NCI-H1105 (cell line): ENCODE results near the gene STC2.

Experiments used
- DNase-seq: peaks from one replicate; lab custom pipeline; 2025; lab: John Stamatoyannopoulos, UW

STC2 gene

GRCh38 chr5:173328844-173329490 is 753 bp upstream of the STC2 start:
- peak; percentile 41 for DNase-seq

- no peak for DNase-seq
Observed at GRCh38 chr5:173327084-173327947, 898 bp downstream of the STC2 start.

GRCh38 chr5:173326501-173326960 is 1.7 kb downstream of the STC2 start:
- no peak for DNase-seq

DNA sequence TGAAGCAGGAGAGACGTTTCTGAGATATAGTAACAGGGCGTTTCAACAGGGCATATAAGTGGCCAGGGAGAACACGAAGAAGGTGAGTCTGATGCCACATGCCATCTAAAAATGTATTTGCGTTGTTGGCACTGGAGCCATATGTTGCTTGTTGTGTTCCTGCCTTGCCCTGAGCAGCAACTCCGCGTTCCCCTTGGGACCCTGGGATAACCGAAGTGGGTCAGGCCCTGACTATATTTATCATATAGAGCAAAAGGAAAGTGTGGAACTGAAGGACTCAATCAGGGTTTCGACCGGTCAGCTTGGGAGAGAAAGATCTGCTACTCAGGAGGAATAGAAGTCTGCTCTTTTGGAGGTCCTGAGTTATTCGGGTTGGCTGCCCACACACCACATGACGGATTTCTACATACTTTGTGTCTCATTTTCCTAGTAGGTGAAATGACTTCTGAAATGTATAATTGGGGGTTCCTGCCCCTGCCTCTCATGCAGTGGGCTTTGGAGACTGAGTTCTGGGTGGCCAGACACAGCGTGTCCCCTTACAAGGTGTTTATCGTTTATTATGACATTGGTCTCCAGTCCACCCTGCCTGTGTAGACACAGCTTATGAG is 3.0 kb downstream of the STC2 start:
- DNase-seq: no peak

DNA sequence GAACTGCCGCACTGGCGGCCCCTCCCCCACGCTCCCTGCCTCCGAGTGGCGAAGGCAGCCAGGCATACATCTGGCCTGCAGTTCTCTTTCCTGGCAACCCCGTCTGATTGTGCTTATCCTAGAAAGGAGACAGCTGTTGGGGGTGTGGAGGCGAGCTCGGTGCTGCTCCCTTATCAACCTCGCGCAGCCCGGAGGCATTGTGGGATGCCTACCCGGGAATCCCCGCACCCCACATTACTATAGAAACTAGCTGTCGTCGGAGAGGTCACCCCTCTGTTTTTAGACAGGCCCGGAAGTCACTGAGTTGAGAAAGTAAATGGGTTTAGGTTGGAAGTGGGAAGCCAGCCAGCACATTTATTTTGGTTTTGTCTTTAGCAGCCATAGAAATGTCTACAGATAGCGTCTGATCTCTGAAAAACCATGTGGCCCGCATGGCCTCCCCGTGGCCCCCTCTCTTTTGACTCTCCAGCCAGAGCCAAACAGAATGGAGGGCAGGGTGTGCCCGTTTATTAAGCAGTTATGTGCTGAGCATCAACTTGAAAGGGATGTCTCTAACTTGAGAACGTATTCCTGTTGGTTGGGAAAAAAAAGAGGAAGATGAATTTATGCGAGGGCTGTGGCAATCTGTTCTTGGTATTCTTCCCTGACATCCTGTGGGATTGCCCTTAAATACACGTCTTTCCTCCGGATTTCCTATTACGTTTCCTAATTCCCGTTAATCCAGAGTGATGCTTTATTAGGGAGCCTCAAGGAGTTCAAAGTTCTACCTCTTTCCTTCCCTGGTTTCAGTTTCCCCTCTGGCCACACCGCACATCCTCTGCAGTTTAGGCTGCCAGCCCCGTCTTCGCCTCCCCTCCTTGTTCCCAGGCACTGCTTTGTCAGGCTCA is 3.9 kb downstream of the STC2 start:
- DNase-seq: peak; percentile 81

GRCh38 chr5:173323799-173324114 is 4.5 kb downstream of the STC2 start:
- no peak for DNase-seq

DNA sequence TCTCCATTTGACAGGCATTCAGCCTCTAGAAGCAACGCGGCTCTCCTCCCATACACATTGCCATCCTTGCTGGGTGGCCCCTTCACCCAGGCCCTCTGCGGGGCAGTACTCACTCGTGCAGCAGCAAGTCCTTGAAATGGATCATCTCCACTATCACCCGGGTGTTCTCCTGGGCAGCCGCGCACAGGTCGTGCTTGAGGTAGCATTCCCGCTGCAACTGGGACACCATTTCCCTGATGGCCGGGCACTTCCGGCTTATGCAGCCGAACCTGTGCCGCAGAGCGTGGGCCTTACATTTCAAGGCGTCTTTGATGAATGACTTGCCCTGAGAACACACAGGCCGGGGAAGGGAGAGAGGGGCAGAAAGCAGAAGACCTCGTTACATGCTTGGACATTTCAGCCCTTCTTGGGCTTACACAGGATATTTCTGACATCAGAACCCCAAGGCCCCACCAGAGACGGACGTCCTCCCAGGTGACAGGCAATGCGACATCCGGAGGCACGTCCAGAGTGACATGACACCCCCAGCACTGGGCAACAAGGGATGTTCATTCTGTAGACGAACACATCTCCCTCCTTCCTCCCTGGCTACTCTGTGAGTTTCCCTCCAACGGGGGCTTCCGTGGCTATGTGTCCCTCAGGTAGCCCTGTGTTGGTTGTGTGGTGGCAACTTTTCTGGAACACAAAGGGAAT is 5.0 kb downstream of the STC2 start:
- DNase-seq: no peak

DNA sequence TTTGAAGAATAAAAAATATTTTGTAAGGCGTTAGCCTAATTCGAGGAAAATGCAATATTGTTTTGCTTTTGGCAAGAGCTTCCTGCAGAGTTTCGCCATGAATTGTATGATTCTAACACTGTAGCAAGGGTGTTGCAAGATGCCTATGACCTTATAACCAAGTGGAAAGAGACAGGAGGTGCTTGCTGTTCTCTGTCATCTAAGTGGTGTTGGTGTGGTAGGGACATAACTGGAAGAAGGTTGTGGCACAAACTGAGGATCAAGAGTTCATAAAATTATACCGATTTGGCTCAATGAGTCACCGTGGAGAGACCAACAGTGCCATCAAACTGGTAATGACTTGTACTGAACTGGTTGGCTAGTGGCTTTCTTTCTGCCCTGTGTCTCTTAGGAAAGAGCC is 6.3 kb downstream of the STC2 start:
- DNase-seq: no peak

DNA sequence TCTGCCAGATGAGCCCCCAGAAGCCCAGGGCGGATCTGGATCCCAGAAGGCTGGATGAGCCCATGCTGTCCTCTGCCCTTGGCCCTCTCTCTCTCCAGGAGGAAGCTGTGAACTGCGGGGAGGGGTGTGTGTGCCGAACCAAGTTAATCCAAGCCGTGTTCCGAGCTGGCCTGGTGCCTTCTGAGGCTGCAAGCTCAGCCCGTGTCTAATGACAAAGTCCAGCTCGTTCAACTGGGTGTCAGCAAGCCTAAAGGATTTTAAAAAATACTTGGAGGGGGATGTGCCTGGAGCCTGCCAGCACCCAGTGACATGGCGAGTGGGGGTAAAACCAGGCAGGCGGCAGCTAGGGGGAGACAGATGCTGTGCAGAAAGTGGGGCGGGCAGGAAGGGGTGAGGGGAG is 8.0 kb downstream of the STC2 start:
- DNase-seq: no peak

DNA sequence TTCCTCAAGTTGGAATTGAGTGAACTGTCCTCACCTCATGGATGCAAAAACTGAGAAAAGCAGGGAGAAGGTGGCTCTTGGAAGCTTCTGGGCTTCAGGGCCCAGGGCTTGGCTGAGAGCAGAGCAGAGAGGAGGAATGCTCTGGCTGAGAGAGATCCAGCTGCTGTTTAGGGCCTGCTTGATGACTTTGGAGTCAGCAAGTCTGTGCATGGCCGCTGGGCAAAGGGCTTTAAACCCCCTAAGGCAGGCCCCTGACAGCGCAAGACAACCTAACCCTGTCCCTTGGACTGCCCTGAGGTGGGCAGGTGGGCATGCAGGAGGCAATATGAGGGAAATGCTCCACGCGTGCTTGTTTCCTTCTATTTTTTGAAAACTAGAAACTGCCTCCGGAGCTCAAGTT is 8.6 kb downstream of the STC2 start:
- no peak for DNase-seq

GRCh38 chr5:173318881-173319620 is 9.2 kb downstream of the STC2 start:
- DNase-seq: no peak

GRCh38 chr5:173318330-173318729 is 9.9 kb downstream of the STC2 start:
- DNase-seq: no peak

DNA sequence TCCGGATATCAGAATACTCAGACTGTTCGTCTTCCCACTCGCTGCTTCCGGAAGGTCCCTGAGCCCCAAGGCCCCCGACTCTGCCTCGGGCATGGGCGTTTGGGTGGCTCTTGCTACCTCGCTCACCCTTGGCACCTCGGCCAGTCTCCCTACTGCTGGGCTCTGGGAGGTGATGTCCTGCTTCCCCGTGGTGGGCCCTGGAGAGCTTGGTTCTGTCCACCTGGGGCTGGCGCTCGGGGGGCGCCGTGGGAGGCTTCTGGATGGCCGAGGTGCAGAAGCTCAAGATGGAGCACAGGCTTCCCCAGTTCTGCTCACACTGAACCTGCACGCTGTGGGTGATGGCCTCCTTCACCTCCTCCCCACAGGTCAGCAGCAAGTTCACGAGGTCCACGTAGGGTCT is 10.4 kb downstream of the STC2 start:
- DNase-seq: no peak

DNA sequence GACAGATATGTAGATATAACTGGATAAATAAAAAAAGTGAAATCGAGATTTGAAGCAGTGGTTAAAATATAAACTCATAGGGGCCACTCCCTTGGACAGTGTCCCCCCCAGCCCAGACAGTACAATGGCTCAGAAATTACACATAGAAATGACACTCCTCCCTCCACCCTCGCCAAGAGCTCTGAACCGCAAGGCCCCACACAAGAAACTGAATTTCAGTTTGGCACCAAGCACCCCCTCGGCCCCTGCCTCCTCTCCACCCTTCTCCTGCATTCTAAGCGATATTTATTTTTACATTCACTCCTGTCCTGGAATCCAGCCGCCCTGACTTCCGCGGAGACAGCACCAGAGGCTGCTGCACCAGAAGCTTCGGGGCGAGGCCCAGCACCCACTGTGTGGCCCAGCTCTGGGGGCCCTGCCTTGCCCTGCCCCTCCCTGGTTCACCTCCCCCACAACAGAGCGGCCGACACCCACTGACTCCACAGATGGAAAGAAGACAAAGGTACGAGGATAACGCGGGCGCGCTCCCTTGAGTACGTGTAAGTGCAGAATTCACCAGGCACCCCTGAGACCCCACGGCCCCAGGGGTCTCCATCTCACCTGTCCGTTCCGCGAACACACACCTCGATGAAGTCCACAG is 11.0 kb downstream of the STC2 start:
- DNase-seq: no peak

- no peak for DNase-seq
Observed at GRCh38 chr5:173316339-173317020, 11.7 kb downstream of the STC2 start.

- peak; percentile 54 for DNase-seq
Observed at GRCh38 chr5:173315495-173316338, 12.5 kb downstream of the STC2 start.

DNA sequence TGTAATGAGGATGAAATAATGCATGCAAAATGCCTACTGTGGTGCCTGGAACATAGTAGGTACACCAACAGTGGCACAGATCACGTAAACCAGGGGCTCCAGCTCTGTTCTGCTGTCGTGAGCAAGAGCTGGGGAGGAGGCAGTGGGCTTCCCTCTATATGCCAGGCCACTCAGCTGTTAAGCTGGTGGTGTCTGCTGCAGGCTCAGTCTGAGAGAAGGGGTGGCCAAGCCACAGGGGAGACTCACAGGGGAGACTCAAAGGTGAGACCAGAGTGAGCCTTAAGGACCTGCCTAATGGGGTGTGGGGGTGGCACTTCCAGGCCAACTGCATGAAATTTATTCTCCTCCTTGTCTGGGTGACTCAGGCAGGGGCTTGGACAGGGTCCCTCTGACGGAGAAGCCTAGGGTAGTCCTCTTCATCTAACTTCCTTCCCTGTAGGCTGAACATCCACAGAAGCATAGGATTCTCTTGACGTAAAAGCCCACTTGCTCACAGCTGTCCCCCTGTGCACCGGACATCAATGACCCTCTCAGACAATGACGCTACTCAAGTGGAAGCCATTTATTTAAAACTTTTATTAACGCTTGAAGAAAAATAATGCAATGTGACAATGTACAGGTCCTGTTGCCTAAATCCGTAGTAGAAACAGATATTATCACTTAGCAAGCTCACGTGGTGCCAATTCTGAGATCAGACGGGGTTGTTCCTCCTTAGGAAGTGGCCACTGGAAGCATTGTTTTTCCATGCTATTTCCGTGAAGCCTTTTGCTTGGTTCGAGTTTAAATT is 13.9 kb downstream of the STC2 start:
- no peak for DNase-seq

GRCh38 chr5:173313351-173313801 is 14.8 kb downstream of the STC2 start:
- DNase-seq: no peak
